GM12864 (cell line): Measurements from ENCODE around the gene CAMK4.

ENCODE experiments used
- DNase-seq: peaks from one replicate; pipeline ENCODE4 v3.0.0-alpha.2; 2011; ENCODE audit warnings: low read depth
- H3K4me3 ChIP-seq: 2 replicates; pipeline ENCODE4 v1.5.1; 2011; ENCODE audit warnings: mild to moderate bottlenecking, low read depth, low read length, control low read depth
- CTCF ChIP-seq: IDR thresholded peaks from 2 replicates; pipeline ENCODE4 v1.5.1; 2011; ENCODE audit warnings: low read depth, mild to moderate bottlenecking, moderate library complexity, low read length, control low read depth, inconsistent platforms; ENCODE audit errors: missing control alignments

CAMK4 gene

GRCh38 chr5:111227801-111228200, 3.6 kb downstream of the CAMK4 start:
- no peak overlapping the region; the same call in 1 of the 2 replicates for H3K4me3 ChIP-seq
- TF ChIP-seq CTCF: no peak
- DNase-seq: no peak

- no peak for DNase-seq
- no peak overlapping the region; the same call in 1 of the 2 replicates for H3K4me3 ChIP-seq
These were observed 4.5 kb downstream of the CAMK4 start for GRCh38 chr5:111228520-111229220.

GRCh38 chr5:111229221-111229835, 5.1 kb downstream of the CAMK4 start:
- H3K4me3 ChIP-seq: no peak overlapping the region; the same call in 1 of the 2 replicates
- no peak for TF ChIP-seq CTCF
- no peak for DNase-seq

More at GRCh38 chr5:111228520-111229220, 4.5 kb downstream of the CAMK4 start:
- no peak for TF ChIP-seq CTCF

- no peak for DNase-seq
- TF ChIP-seq CTCF: no peak
- H3K4me3 ChIP-seq: no peak overlapping the region; the same call in 1 of the 2 replicates
These were observed 6.0 kb downstream of the CAMK4 start for GRCh38 chr5:111229871-111230810.

GRCh38 chr5:111231119-111231518, 6.9 kb downstream of the CAMK4 start:
- DNase-seq: no peak
- TF ChIP-seq CTCF: no peak
- no peak overlapping the region for H3K4me3 ChIP-seq

- DNase-seq: no peak
- H3K4me3 ChIP-seq: no peak overlapping the region
- no peak for TF ChIP-seq CTCF
These were observed 8.3 kb downstream of the CAMK4 start for GRCh38 chr5:111232311-111233051.
